ENCODE data around the gene TMEM120B. TPM values are rescaled to one million over a fixed set of nuclear protein-coding genes. Genes with fewer than 3 reads are reported as not detected.

Gene TMEM120B
- total and polyA plus RNA-seq, 2 of the 13 experiments (the other 11 are each of a cell fraction or from before 2014, with no cell fraction given) = 7.1 to 12.9 TPM

GRCh38 chr12:121799842-121800693 is 87.5 kb downstream of the TMEM120B start (continued):
- TF ChIP-seq ZNF768 (CRISPR knock-in tag; IDR thresholded peaks at IDR 0.05) (no peak), ZBTB8A (CRISPR knock-in tag; IDR thresholded peaks at IDR 0.05; ENCODE audit: borderline replicate concordance, low read depth) (no peak), ZFP82 (CRISPR knock-in tag; IDR thresholded peaks at IDR 0.05; ENCODE audit: borderline replicate concordance) (no peak), CEBPB (IDR thresholded peaks at IDR 0.05; ENCODE audit: borderline replicate concordance, low read depth, low read length) (no peak), NFIB (CRISPR knock-in tag; IDR thresholded peaks at IDR 0.05; ENCODE audit: borderline replicate concordance) (no peak), SETDB1 (CRISPR knock-in tag; IDR thresholded peaks at IDR 0.05; ENCODE audit: borderline replicate concordance) (no peak), EED (CRISPR knock-in tag; IDR thresholded peaks at IDR 0.05) (no peak), MZF1 (CRISPR knock-in tag; IDR thresholded peaks at IDR 0.05; ENCODE audit: borderline replicate concordance) (no peak), AFF4 (CRISPR knock-in tag; IDR thresholded peaks at IDR 0.05) (0 out of 2 replicates have a peak, but pooled peaks have one; percentile 36), ELK4 (CRISPR knock-in tag; IDR thresholded peaks at IDR 0.05; ENCODE audit: borderline replicate concordance) (no peak)
